GM19397 (cell line): ENCODE measurements around the gene KIF7.

Source experiments
- ATAC-seq: cut with Tn5 transposase; IDR thresholded peaks from one replicate; pipeline ENCODE4 v1.9.1; 2021; ENCODE audit warnings: mild to moderate bottlenecking, moderate library complexity; ENCODE audit not compliant: unreplicated experiment

KIF7 gene

DNA sequence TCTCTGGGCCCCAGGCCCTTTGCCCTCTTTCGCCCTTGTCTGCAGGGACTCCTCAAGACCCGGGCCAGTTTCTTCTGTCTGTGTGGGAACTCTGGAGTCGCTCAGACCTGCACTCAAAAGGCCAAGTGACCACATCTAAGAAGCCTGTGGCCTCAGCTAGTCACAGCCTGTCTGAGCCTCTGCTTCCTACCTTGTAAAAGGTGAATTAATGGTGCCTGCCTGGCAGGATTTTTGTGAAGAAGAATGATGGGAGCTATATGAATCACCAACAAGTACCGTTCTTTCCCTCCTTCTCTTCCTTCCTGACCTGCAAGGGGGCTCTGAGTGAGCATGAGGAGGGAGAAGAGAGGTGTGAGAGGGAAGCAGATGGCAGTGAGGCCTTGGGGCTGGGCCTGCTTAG is 16.4 kb upstream of the KIF7 start:
- ATAC-seq = no peak

DNA sequence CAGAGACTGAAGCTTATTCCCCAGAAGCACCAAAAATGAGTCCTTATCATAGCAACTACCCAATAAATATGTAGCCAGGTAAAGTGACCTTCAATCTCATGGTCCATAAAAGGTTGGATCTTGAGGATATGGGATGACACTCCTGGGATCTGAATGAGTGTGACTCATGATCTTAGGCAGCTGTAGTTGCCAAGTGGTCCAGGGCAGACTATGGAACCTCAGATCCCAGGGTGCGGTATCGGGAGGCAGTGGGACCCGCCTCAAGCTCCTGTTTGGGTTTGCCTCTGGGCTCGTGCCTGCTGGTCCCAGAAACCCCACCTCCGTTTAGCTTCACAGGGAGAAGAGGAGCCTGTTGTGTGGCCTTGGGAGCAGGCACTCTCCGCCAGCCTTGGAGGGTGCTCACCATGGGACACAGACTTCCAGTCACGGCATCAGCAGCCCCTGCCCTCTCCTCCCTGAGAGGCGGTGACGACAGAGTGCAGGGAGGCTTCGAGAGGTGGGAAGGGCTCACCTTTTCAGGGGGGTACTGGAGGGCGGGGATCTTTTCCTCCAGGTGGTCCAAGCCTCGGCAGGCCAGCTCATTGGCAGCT is 15.8 kb upstream of the KIF7 start:
- ATAC-seq = no peak

DNA sequence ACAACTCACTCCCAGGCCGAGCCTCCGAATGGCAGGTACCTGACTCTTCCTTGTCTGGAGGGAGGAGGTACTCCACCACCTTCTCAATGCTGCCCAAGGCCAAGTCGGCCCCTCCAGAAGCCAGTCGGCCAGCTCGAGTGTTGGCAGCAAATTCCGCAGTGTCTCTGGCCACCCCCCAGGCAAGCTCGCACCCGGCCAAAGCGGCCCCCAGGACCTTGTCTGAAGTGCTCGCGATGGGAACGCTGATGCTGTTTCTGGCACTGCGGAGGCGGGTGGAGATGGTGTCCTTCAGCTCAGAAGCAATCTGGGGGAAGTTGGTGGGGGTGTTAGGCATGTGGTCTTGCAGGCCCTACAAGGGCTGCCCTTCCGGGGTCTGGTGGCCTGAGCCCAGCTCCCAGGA is 14.7 kb upstream of the KIF7 start:
- no peak for ATAC-seq

DNA sequence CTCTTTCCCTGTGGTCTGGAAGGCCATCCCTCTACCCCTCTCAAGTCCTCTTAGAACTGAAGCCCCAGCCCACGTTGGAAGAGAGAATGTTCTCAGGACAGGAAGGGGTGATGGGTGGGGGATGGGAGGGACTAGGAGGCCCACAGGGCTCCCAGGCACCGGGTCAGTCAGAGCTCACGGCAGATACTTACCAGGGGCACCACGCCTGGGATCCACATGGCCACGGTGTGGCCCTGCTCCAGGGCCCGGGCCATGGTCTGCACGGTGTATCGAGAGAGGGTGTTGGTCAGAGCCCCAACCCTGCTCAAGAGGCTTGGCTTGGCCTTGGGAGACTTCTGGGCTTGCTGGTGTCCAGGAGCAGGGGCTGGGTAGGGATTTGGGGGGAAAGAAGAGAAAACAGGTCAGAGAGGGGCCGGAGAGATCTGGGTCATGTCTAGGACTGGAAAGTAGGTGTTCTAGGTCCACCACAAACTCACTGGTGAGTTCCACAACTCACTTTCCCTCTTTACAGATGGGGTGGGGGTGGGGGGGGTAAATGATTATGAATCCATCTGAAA is 14.1 kb upstream of the KIF7 start:
- ATAC-seq = no peak

DNA sequence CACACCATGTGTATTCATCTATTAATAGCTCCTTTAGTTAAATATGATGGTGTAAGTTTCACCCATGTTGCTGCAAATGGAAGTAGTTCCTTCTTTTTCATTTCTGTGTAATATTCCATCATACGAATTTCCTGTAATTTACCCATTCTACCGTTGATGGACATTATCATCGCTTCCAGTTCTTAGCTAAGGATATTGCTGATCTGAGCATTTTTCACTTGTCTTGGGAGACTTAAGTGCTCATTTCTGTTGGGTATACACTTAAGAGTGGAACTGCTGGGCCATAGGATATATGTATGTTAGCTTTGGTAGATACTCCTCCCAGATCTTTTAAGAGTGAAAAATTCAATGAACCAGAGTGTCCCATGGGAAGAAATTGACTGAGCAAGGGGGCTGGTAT is 12.9 kb upstream of the KIF7 start:
- ATAC-seq = no peak

DNA sequence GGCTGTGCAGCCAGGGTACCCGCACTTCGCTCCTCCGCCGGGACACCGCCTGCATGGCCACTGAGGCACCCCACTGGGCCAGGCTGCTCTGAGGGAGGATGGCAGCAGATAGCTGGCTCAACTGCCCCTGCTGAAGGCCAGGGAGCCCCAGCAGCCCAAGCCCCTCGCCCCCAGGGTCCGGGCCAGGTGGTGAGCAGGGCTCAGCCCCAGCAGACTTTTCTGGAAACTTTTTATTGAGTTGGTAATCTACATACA is 12.4 kb upstream of the KIF7 start:
- ATAC-seq = no peak

DNA sequence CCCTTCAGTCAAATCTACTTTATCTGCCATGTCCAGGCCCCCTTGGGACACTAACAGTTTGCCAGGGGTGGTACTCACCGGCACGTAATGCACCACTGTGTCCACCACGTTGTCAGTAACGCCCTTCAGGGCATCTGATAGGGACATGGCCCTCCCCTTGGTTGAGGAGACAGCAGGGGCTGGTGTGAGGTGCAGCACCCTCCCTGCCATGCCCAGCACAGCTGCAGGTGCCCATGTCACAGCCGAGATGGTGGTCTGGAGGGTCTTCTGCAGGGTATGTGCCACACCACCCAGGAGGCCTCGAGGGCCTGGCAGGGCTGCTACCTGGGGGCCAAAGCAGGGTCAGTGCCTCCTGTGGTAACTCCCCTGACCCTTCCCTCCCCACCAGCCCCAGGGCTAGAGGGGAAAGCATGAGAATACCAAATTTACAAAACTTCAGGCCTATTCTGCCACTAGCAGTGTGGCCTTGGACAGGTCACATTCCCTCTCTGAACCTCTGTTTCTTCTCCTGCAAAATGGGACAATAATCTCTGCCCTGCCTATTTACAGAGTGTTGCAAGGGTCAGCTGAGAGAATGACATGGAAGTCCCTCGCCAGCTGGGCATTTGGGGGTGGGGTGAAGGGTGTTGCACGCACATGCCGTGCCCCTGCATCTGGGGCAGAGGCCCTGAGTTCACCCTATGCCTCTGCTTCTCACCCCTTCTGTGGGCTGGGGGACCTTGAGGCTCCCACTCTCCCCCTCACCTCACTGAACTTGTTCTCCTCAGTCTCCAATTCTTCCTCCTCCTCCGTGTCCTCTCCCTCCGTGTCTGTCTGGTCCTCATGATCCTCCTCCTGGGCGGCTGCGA is 11.8 kb upstream of the KIF7 start:
- no peak for ATAC-seq

DNA sequence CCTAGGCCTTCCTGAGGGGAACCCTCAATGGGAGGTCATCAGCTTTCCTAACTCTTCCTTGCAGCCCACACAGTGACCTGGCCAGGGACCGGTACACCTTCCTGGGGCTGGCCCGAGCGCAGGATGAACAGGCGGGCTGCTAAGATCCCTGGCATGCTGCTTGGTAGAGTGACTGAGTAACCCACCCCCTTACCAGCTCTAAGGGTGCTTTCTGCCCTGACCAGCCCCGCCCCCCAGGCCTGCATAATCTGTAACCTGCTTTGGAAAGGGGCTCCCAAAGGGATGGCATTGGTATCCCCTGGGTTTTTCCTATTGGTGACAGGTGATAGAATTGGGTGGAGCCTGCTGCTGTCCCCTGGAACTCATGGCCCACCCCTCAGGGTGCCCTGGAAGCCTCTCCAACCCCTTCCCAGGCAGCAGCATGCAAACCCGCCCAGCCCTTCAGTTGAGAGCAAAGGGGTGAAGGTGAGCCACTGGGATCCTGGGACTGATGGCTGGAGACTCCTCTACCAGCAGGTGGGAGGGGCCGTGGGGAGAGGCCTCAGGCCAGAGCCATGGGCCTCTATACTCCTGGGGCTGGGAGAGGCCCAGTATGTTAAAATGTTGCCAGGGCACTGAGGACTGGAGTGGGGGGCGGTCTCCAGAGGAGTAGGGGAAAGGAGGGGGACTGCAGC is 11.1 kb upstream of the KIF7 start:
- no peak for ATAC-seq

DNA sequence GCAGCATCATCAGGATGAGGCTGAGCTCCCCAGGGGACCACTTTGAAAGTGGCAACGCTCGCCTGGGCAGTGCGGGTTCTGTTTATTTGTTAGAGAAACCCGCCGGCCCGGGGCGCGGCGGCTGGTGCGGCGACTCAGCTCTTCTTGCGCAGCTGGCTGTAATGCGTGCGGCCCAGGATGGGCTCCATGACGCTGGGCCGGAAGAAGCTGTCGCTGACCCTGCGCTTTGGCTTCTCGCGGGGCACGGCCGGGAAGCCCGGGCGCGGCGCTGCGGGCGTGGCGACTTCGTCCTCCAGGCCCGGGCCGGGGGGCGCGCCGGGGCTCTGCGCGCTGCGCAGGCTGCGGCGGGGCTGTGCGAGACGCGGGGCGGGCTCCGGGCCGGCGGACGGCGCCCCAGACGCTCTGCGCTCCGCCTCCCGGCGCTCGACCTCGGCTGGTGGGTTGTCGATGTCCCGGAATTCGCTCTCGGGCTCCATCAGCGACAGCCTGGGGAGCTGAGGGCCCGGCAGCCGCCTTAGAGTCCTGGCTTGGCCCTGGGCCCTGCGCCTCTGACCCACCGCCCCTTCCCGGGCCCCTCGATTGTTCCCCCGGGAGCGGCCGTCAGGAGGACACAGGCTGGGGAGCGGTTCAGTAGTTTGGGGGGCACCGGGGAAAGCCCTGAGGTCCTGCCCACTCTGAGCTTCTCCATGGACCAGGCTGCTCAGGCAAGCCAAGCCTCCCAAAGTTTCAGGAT is 10.3 kb upstream of the KIF7 start:
- no peak for ATAC-seq

DNA sequence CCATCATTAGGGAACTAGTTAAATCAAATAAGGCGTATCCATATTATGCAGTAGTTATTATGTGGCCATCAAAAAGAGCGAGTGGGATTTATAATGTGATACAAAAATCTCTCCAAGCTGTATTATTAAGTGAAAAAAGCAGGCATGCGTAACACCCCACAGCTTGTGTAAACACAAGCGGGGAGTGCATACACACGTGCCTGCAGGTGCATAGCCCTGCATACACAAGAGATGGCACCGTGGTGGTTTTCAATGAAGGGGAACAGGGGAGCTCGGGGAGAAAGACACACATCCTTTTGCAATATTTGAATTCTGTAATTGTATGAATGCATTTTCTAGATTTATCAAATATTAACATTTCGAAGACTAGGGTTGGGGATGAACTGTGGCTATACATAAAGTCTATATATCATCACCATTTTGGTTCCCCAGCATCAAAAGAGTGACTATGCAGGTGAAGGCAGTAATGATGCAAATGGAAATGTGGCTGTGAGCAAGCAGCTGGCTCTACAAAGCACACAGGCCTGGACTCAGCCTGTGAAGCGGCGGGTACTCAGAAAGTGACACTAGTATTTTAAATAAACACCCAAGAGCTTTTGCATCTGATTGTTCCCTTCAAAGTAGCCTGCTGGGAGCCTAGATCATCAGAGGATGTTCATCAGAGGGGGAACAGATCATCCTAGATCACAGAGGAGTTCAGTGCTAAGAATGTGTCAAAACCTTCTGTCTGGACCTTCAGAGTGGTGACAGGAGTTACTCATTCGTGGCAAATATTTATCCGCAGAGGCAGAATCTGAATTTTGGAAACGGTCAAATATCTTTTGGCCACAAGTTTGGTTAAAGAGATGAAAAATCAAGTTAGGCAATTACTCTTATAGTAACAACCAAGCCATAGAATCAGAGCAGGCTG is 9.4 kb upstream of the KIF7 start:
- no peak for ATAC-seq

DNA sequence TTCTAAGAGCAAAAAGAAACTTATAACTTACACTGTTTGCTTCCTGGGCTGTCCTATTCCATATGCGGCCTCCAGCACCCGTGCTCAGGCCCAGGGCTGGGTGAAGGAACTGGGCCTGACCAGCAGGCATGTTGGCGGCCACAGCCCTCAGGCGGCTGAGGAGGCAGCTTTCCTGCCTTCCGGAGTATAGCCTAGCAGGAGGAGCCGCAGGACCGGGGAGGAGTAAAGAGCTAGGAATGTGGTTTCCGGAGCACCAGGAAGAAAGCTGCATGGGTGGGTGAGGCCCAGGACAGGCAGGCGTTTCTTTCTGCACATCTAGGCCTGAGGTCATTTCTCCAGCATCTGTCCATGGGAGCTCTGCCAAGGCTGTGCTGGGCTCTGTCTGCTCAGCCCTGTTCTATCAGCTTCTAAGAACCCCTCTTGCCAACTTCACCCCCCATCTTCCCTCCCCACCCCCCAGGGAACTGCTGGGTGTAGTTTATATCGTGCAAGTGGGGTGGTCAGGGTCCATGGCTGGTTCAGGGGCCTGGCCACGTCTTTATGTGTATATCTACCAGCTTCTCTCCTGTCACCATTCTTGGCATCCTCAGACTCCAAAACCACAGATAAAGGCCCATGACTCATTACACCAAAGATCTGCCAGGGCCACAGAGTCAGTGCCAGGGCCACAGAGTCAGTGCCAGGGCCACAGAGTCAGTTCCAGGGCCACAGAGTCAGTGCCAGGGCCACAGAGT is 7.8 kb upstream of the KIF7 start:
- ATAC-seq = no peak

DNA sequence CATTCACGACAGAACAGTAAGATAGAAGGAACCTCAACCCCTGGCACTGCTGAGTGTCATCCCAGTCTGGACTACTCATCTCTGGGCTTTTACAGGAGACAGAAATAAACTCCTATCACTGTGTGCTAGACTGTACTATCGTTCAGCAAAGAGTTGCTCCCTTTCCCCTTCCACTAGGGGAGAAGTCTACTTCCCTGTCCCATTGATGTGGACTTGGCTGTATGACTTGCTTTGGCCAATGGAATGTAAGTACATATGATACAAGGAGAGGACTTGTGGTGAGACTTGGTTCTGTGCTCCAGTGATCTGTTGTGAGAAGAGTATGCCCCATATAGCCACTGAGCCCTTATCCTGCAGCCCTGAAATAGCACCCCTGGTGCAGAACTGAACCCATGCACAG is 5.3 kb upstream of the KIF7 start:
- ATAC-seq = no peak

DNA sequence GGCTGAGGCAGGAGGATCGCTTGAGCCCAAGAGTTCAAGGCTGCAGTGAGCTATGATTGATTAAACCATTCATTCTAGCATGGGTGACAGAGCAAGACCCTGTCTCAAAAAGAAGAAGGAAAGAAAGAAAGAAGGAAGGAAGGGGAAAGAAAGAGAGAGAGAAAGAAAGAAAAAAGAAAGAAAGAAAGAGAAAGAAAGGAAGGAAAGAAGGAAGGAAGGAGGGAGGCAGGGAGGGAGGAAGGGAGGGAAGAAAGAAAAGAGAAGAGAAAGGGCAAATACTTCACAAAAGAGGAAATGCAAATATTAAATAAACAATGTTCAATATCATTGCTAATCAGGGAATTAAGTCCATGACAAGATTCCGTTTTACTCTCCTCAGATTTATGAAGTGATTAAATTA is 4.0 kb upstream of the KIF7 start:
- ATAC-seq = no peak

DNA sequence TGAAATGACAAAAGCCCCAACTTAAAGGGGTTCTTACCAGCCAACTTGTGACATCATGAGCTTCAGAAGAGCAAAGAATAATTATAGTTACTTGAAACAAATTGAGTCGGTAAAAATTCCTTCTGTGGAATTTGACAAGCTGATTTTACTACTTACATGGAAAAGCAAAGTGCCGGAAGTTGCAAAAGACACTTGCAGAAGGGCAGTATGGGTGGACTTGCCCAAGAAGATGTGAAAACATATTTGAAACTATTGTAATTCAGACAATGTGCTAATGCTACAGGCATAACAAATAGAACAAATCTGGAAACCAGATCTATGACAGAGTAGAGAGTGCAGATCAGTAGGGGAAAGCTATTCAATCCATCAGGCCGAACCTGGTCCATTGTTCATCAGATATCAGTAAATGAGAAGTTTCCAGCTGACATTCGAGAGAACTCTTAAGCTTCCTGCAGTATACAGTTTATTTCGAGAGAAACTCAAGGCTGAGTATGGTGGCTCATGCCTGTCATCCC is 2.5 kb upstream of the KIF7 start:
- ATAC-seq = no peak

DNA sequence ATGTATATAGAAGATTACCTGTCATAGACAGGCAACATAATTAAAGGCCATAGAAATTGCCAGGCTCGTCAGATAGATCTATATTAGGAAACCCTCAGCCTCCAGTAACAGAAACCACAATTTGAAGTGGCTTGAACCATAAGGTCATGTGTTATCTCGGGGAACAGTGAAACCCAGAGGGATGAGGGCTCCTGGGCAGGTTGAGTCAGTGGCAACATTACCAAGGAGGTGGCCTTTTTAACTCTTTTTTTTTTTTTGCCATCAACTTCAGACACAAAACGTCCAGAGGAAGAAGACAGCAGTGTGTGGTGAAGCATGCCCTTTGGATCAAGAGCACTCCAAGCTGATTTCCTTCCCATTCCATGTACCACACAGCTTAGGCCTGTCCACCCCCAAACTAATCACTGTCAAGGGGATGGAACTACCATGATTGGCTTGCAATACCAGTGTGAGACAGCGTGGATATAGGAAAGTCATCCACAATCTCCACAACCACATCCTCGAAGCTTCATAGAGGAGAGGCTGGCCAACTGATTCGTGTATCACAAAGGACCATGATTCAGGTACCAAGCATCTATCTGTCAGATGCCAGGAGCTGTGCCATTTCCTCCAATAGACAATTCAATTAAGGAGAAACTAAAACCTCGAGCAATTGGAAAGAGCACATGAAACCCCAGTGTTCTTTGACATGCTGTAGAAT is 999 bp upstream of the KIF7 start:
- no peak for ATAC-seq

DNA sequence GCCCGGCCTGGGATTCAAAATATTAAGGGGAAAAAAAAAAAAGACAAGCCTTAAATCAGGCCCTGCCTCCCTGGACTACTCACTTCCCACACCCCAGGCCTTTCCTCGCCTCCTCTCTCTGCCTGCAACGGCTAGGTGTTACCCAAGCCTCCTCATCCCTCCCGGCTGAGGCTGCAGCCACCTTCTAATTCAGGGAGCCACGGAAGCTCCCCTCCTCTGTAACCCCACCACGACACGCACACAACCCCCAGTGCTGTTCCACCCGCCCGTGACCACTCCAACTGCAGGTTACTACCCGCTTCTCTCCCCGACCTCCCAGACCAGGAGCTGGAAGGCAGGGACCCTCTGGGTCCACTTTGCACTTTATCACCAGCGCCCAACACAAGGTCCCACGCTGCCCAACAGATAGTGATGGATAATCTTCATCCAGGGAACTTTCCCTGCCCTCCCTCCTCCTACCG is 936 bp downstream of the KIF7 start:
- no peak for ATAC-seq

DNA sequence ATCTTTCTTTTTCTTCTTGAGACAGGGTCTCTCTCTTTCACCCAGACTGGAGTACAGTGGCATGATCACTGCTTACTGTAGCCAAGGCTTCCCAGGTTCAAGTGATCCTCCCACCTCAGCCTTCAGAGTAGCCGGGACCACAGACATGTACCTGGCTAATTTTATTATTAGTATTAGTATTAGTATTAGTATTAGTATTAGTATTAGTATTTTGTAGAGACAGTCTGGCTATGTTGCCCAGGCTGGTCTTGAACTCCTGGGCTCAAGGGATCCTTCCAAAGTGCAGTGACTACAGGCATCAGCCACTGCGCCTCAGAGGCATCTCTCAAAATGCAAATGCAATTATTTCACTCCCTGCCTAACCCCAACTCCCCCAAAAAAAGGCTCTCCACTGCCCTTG is 1.7 kb downstream of the KIF7 start:
- no peak for ATAC-seq

DNA sequence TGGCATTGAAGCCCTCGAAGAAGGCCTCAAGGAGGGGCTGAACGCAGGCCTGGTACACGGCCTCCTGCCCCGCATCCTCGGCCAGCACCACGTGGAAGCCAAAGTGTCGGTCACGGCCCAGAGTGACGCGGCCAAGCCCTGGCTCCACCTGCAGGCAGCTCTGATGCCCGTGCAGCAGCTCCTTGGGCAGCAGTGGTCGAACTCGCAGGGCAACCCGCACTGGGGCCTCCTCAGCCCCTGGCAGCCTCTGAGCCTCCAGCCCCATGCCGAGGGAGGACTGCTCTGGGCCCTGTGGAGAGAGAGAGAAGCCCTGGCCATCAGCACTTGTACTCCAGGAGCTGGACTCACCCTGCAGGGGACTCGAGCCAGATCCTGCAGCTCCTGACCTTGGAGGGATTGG is 2.6 kb downstream of the KIF7 start:
- ATAC-seq = no peak

DNA sequence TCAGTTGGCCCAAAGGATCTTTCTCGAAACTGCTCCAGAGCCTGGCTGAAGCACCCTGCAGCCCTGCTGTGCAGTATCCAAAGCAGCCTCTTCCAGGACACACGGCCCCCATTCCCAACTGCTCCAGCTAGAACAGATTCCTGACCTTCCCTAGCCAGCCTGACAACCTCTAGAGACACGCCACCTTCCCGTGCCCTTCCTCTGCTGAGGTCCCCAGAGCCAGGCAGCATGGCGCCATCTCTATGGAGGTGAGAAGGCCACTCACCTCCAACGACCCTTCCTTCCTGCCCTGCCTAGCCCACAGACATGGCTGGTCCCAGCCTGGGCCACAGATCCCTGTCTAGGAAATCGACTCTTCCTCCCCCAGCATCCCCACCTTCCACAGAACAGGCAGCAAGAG is 3.1 kb downstream of the KIF7 start:
- ATAC-seq = no peak
